ENCODE measurements around the gene CD6. TPM values are rescaled to one million over a fixed set of nuclear protein-coding genes. Genes with fewer than 3 reads are reported as not detected.

Gene CD6
- total and polyA plus RNA-seq, 2 of the 8 experiments (the other 6 are each of a cell fraction or from before 2014, with no cell fraction given), result 0.03 TPM; not detected in 1

DNA sequence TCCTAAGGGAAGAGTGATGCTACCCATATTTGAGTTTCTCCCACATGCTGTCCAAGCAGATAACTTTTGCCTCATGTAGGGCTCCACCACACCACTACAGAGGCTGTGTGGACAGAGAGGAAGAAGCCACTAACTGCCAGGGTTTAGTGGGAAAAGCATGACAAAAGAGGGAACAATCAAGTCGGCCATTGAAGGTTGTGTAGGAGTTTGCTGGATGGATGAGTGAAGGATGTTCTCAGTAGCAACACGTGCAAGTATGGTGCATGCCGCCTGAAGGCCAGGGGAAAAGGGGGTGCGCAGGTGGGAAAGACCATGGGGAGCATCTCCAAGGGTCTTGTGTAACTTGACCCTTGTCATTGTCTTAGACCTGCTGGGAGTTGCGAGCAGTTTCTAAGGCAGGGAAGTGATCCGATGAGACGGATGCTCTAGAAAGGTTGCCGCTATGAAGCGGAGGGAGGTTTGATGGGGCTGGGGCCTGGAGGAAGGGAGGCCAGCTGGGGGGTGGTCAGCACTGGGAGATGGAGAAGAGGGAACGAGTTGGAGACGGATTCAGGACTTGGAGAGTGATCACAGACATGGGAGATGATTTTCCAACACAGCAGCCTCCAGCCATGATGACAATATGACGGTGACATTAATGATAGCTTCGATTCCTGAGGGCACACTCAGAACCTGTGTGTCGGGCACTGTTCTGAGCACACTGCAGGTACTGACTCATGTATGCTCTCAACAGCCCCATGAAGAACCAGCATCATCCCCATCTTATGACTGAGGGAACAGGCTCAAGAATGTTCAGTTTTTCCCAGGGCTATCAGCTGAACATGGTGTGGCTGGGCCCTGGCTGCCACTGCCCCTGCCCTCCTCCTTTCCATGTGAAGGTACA lies 53.7 kb downstream of the CD6 start:
- Histone ChIP-seq H4K91ac (replicated peaks; ENCODE audit: insufficient read length, low read length) (no peak overlapping the region), H3K9ac (replicated peaks in 1 of 4; ENCODE audit: extremely low read depth in 1 of 4, low read depth in 3 of 4, low read length in 3 of 4) (no peak overlapping the region), H2BK20ac (ENCODE audit: low read length) (no peak overlapping the region), H3K23ac (ENCODE audit: insufficient read length) (no peak overlapping the region), H3K4me3 (ENCODE audit: extremely low read depth in 1 of 4, insufficient read depth in 2 of 4, low read depth in 3 of 4, low read length in 4 of 4) (no peak overlapping the region), H4K8ac (ENCODE audit: extremely low read depth, insufficient read depth, low read length) (no peak overlapping the region; the same call in 1 of the 2 replicates), H3K18ac (ENCODE audit: extremely low read depth, low read length) (no peak overlapping the region), H2BK5ac (ENCODE audit: low read depth, low read length) (no peak overlapping the region), H4K20me1 (replicated peaks in 1 of 2; ENCODE audit: control insufficient read depth in 1 of 2, insufficient read depth in 2 of 2, low read length in 2 of 2) (peaks cover 0 to 2% of the 10 kb centered on the region in 2 experiments), H3K23me2 (ENCODE audit: low read depth, low read length) (peaks cover 7% of the 10 kb centered on the region; the same call in 1 of the 2 replicates), H2AK5ac (ENCODE audit: low read depth, low read length) (0 out of 2 replicates have a peak overlapping the region, but pooled peaks have one; percentile 39), H4K5ac (ENCODE audit: insufficient read length, low read depth, low read length) (no peak overlapping the region), H2BK15ac (ENCODE audit: low read length) (no peak overlapping the region), H3K9me3 (ENCODE audit: insufficient read depth in 2 of 2, low read depth in 1 of 2, low read length in 1 of 2) (no peaks in the 10 kb centered on the region), H3K27ac (ENCODE audit: low read depth, low read length) (no peak overlapping the region), H2BK120ac (replicated peaks; ENCODE audit: low read depth, low read length) (no peak overlapping the region), H3K27me3 (replicated peaks in 1 of 4; ENCODE audit: control insufficient read depth in 3 of 4, extremely low read depth in 1 of 4, insufficient read depth in 3 of 4, low read length in 3 of 4) (peaks cover 0 to 8% (median under 1%) of the 10 kb centered on the region in 4 experiments; a peak in 4 of 7 replicates), H3K56ac (replicated peaks; ENCODE audit: insufficient read length, low read depth, low read length) (no peak overlapping the region), H3K14ac (ENCODE audit: insufficient read length) (no peak overlapping the region), H3K79me1 (ENCODE audit: low read depth, low read length) (no peaks in the 10 kb centered on the region), H3K4ac (replicated peaks; ENCODE audit: insufficient read length, low read depth, low read length) (no peak overlapping the region), H3K4me1 (replicated peaks in 1 of 4; ENCODE audit: control insufficient read depth in 3 of 4, insufficient read depth in 4 of 4, low read length in 3 of 4) (peaks cover 0 to 11% (median 6%) of the 10 kb centered on the region in 4 experiments; a peak in 6 of 7 replicates), H3K79me2 (ENCODE audit: control insufficient read depth in 1 of 2, insufficient read depth in 2 of 2, low read length in 2 of 2) (no peaks in the 10 kb centered on the region), H3K36me3 (ENCODE audit: control insufficient read depth in 2 of 4, insufficient read depth in 4 of 4, low read length in 3 of 4) (no peaks in the 10 kb centered on the region), H2AFZ (ENCODE audit: low read length) (no peak overlapping the region), H3K4me2 (ENCODE audit: insufficient read depth in 1 of 2, low read depth in 2 of 2, low read length in 2 of 2) (no peak overlapping the region), H2BK12ac (ENCODE audit: low read depth, low read length) (peak overlapping the region; percentile 12; the same call in 1 of the 2 replicates)
- FAIRE-seq (no peak), DNase-seq (ENCODE audit: low read depth in 1 of 2, low spot score in 2 of 2) (no peak)
- TF ChIP-seq, protein P1, sequence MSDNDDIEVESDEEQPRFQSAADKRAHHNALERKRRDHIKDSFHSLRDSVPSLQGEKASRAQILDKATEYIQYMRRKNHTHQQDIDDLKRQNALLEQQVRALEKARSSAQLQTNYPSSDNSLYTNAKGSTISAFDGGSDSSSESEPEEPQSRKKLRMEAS (IDR thresholded peaks at IDR 0.05), result 0 out of 2 replicates have a peak, but pooled peaks have one; percentile 18
- TF ChIP-seq HDAC6 (IDR thresholded peaks at IDR 0.05; ENCODE audit: low read depth, low read length), result no peak
- ChIA-PET POLR2A (ENCODE audit: partially characterized antibody) (no interaction called here), CTCF (ENCODE audit: partially characterized antibody) (no interaction called here)
- 85% methylated on average over 14 of the region's 14 CpGs; no CpG with 5 or more reads in 1 of the 2 experiments for WGBS, 2 experiments (ENCODE audit: extremely low coverage in 1 of 2, insufficient coverage in 1 of 2, insufficient read length in 1 of 2, insufficient replicate concordance in 2 of 2, low coverage in 1 of 2, low lambda C conversion rate in 2 of 2, missing lambda C conversion rate in 1 of 2)

All from H1 (cell line).